K562 (cell line): ENCODE results near the gene NMNAT3. TPM values are rescaled to one million over a fixed set of nuclear protein-coding genes. Genes with fewer than 3 reads are reported as not detected.

Experiments
- ATAC-seq: fragments of 200-7000 bp; cut with Tn5 transposase; 3 replicates; pipeline ENCODE4 v1.9.1; 2020; ENCODE audit warnings: moderate library complexity
- BruUV-seq: library from RNA; stranded (reverse); fragments of 400-500 nt; replicated peaks from 2 replicates; lab custom pipeline; 2021; lab: Mats Ljungman, UMichigan
- CTCF ChIA-PET: fragments of 300-600 bp; formaldehyde crosslinking; extraction: SDS; loops from one replicate; lab custom pipeline; 2021; ENCODE audit warnings: low intra/inter-chr PET ratio; lab: Yijun Ruan, JAX
- POLR2A ChIA-PET: fragments of 300-600, 350-650 bp; sonication (Branson Sonifier 250); formaldehyde crosslinking; extraction: SDS; loops from one replicate; lab custom pipeline; 2021; ENCODE audit warnings: antibody characterized with exemption, inconsistent platforms; lab: Yijun Ruan, JAX
- DNase-seq, 4 experiments: peaks; one replicate each; pipeline versions ENCODE4 v3.0.0 to v3.0.0-alpha.2; 2011 to 2018; ENCODE audit warnings: low spot score in 3 of 4, mixed read lengths in 3 of 4; ENCODE audit errors: extremely low read depth in 1 of 4
- FAIRE-seq: peaks from 2 replicates; lab custom pipeline; 2011; peaks lifted over from hg19 to GRCh38; lab: Jason Lieb, UNC
- H2AFZ ChIP-seq: 2 replicates; pipeline ENCODE4 v1.6.0; 2011; ENCODE audit warnings: low read depth, low read length, control low read depth, inconsistent platforms
- H3K27ac ChIP-seq: fragments of 200-600 bp; 3 replicates; pipeline ENCODE4 v1.8.0; 2011; ENCODE audit warnings: low read depth, mild to moderate bottlenecking, control low read depth, inconsistent platforms, low read length, moderate library complexity, mixed read lengths; ENCODE audit errors: extremely low read depth
- H3K27me3 ChIP-seq, 2 experiments: fragments of 300-600 bp in 1 of 2; 2 replicates in 1 of 2; 3 replicates in 1 of 2; pipeline versions ENCODE4 v1.6.0 to v1.8.0; 2011; ENCODE audit warnings: inconsistent platforms in 2 of 2, low read length in 2 of 2, mild to moderate bottlenecking in 1 of 2, mixed read lengths in 1 of 2, moderate library complexity in 1 of 2; ENCODE audit not compliant: control insufficient read depth in 2 of 2, insufficient read depth in 2 of 2
- H3K36me3 ChIP-seq: fragments of 300-600 bp; 3 replicates; pipeline ENCODE4 v1.8.0; 2011; ENCODE audit warnings: mild to moderate bottlenecking, low read length, inconsistent platforms; ENCODE audit not compliant: control insufficient read depth, insufficient read depth
- H3K4me1 ChIP-seq, 2 experiments: fragments of 200-600 bp in 1 of 2; replicated peaks in 1 of 2; 2 replicates in 1 of 2; 3 replicates in 1 of 2; pipeline versions ENCODE4 v1.5.1 to v1.8.0; 2011; ENCODE audit warnings: inconsistent platforms in 2 of 2, low read length in 2 of 2, mild to moderate bottlenecking in 1 of 2, mixed read lengths in 1 of 2, moderate library complexity in 1 of 2; ENCODE audit not compliant: control insufficient read depth in 2 of 2, insufficient read depth in 2 of 2
- H3K4me2 ChIP-seq: 2 replicates; pipeline ENCODE4 v1.6.1; 2011; ENCODE audit warnings: low read length, control low read depth, inconsistent platforms, mixed read lengths; ENCODE audit not compliant: insufficient read depth
- H3K4me3 ChIP-seq: fragments of 200-600 bp; sonication (generic), shearing (Covaris generic); 2 replicates; pipeline ENCODE4 v1.5.1; 2016; ENCODE audit warnings: control low read depth, inconsistent platforms
- H3K79me2 ChIP-seq: fragments of 200-600 bp; 3 replicates; pipeline ENCODE4 v1.8.0; 2011; ENCODE audit warnings: low read length, inconsistent platforms; ENCODE audit not compliant: control insufficient read depth, insufficient read depth
- H3K9ac ChIP-seq, 2 experiments: 2 replicates each; pipeline versions ENCODE4 v1.6.0 to v1.6.1; 2011; ENCODE audit warnings: low read depth in 2 of 2, low read length in 2 of 2, control low read depth in 1 of 2, inconsistent platforms in 1 of 2, mild to moderate bottlenecking in 1 of 2, mixed read lengths in 1 of 2; ENCODE audit not compliant: insufficient read depth in 1 of 2
- H3K9me1 ChIP-seq: one replicate; pipeline ENCODE4 v1.6.0; 2011; ENCODE audit warnings: inconsistent platforms, mild to moderate bottlenecking, low read length, moderate library complexity; ENCODE audit not compliant: control insufficient read depth, insufficient read depth
- H3K9me3 ChIP-seq: replicated peaks from 2 replicates; pipeline ENCODE4 v1.5.1; 2011; ENCODE audit warnings: low read depth, low read length, inconsistent platforms; ENCODE audit not compliant: control insufficient read depth, insufficient read depth
- H4K20me1 ChIP-seq: replicated peaks from 2 replicates; pipeline ENCODE4 v1.6.1; 2011; ENCODE audit warnings: low read length, inconsistent platforms, mixed read lengths; ENCODE audit not compliant: control insufficient read depth, insufficient read depth
- BHLHE40 ChIP-seq: IDR thresholded peaks from 2 replicates; pipeline ENCODE4 v1.6.1; 2011; ENCODE audit warnings: low read length, improper control_type of control experiment
- BRD9 ChIP-seq: fragments of 450-650 bp; IDR thresholded peaks from 2 replicates; pipeline ENCODE4 v1.6.1; 2018; ENCODE audit warnings: low read depth; ENCODE audit not compliant: partially characterized antibody
- C11orf30 ChIP-seq: fragments of 450-650 bp; IDR thresholded peaks from 2 replicates; pipeline ENCODE4 v1.6.1; 2016; ENCODE audit warnings: low read depth, mild to moderate bottlenecking
- CTBP1 ChIP-seq: fragments of 450-650 bp; IDR thresholded peaks from 2 replicates; pipeline ENCODE4 v1.6.1; 2016; ENCODE audit warnings: borderline replicate concordance
- HMG20A ChIP-seq: fragments of 450-650 bp; formaldehyde crosslinking; conservative IDR thresholded peaks from 2 replicates; pipeline ENCODE4 v1.4.0; 2020; ENCODE audit warnings: mild to moderate bottlenecking, mixed read lengths
- IRF9 ChIP-seq: fragments of 450-650 bp; IDR thresholded peaks from 2 replicates; pipeline ENCODE4 v1.6.1; 2016; ENCODE audit warnings: missing biosample characterization, missing genetic modification characterization
- NRF1 ChIP-seq, 2 experiments: fragments of 450-650 bp; IDR thresholded peaks in 1 of 2; conservative IDR thresholded peaks in 1 of 2; 2 replicates each; pipeline ENCODE4 v1.6.1; 2014; ENCODE audit warnings: mild to moderate bottlenecking in 2 of 2
- POLR2B ChIP-seq: fragments of 450-650 bp; IDR thresholded peaks from 2 replicates; pipeline ENCODE4 v1.6.1; 2018; ENCODE audit warnings: low read depth; ENCODE audit not compliant: partially characterized antibody
- PTRF ChIP-seq: fragments of 450-650 bp; IDR thresholded peaks from 2 replicates; pipeline ENCODE4 v1.6.1; 2016; ENCODE audit warnings: mild to moderate bottlenecking, missing genetic modification characterization, missing compliant biosample characterization
- SREBF1 ChIP-seq: fragments of 150-350 bp; IDR thresholded peaks from 2 replicates; pipeline ENCODE4 v1.6.1; 2014; ENCODE audit warnings: antibody characterized with exemption, low read depth, low read length, borderline replicate concordance
- SRF ChIP-seq, 2 experiments: fragments of 250-450, 450-650 bp in 1 of 2; sonication (Bioruptor Pico) in 1 of 2; sonication (generic) in 1 of 2; formaldehyde crosslinking; IDR thresholded peaks; 2 replicates each; pipeline versions ENCODE4 v1.5.0 to v1.5.1; 2020 to 2022; ENCODE audit warnings: mild to moderate bottlenecking in 1 of 2, missing genetic modification reagents in 1 of 2
- SRSF1 ChIP-seq: fragments of 200-400 bp; formaldehyde crosslinking; IDR thresholded peaks from 2 replicates; pipeline ENCODE4 v1.6.1; 2017; ENCODE audit warnings: mild to moderate bottlenecking, low read depth, low read length, moderate library complexity
- TGIF2 ChIP-seq: sonication (generic); formaldehyde crosslinking; IDR thresholded peaks from 2 replicates; pipeline ENCODE4 v1.8.1; 2022; ENCODE audit warnings: mild to moderate bottlenecking, missing genetic modification reagents, moderate library complexity
- ZNF695 ChIP-seq: fragments of 450-650 bp; formaldehyde crosslinking; IDR thresholded peaks from 2 replicates; pipeline ENCODE4 v1.4.0; 2020; ENCODE audit warnings: mild to moderate bottlenecking, moderate library complexity
- ZNF830 ChIP-seq: fragments of 250-450 bp; sonication (Bioruptor Pico); IDR thresholded peaks from 2 replicates; pipeline ENCODE4 v1.5.0; 2021; ENCODE audit warnings: mild to moderate bottlenecking
- WGBS: fragments of 100-300 bp; shearing (Covaris generic); methylation state at CpG from one replicate; pipeline ENCODE4 v1.1.6; 2016; ENCODE audit warnings: low coverage, mixed read lengths; ENCODE audit not compliant: insufficient coverage; ENCODE audit errors: missing lambda C conversion rate; 5-methylcytosine and 5-hydroxymethylcytosine counted together
- in situ Hi-C: fragments of 300-500 bp; cut with MboI; formaldehyde crosslinking; loops from 4 replicates; pipeline ENCODE4 v1.15.0; 2018; ENCODE audit warnings: inconsistent platforms, mixed read lengths
- intact Hi-C: fragments of 100-400 bp; cut with micrococcal nuclease; formaldehyde crosslinking; loops from 2 replicates; pipeline ENCODE4 v1.14.2; 2022
- polyA plus RNA-seq, 8 experiments: library from polyadenylated mRNA; depleted of rRNA in 4 of 8; stranded (reverse) in 5 of 8; unstranded in 3 of 8; fragments of >200 nt; fragmentation: Nextera tagmentation in 2 of 8; fragmentation: Illumina TruSeq in 1 of 8; extraction: Ambion mirVana in 2 of 8; extraction: Trizol in 1 of 8; gene quantifications; 2 replicates each; pipeline versions ENCODE4 v1.2.1 to v1.2.3, GENCODE V29; 2011 to 2014; ENCODE audit warnings: inconsistent platforms in 1 of 8, missing spikeins in 1 of 8
- total RNA-seq, 7 experiments: library from RNA; depleted of rRNA in 6 of 7; stranded (reverse); fragments of >200 nt in 6 of 7; fragmentation: Illumina TruSeq in 2 of 7; extraction: Trizol in 2 of 7; gene quantifications; 2 replicates each; pipeline versions ENCODE4 v1.2.1 to v1.2.3, GENCODE V29; 2011 to 2021; ENCODE audit warnings: low replicate concordance in 1 of 7
- TF ChIP-seq, protein P1 (sequence below): fragments of 450-650 bp; formaldehyde crosslinking; IDR thresholded peaks from 2 replicates; pipeline ENCODE4 v1.4.0; 2020; ENCODE audit warnings: mild to moderate bottlenecking
- TF ChIP-seq, protein P2 (sequence below): sonication (generic); formaldehyde crosslinking; IDR thresholded peaks from 2 replicates; pipeline ENCODE4 v1.8.0; 2022; ENCODE audit warnings: mild to moderate bottlenecking, missing genetic modification reagents

The NMNAT3 gene
- total and polyA plus RNA-seq, 9 of the 15 experiments (the other 6 are each of a cell fraction or from before 2014, with no cell fraction given) = 2.3 to 12.5 (median 6.6) TPM

GRCh38 chr3:139577346-139577745 lies 100.4 kb downstream of the NMNAT3 start:
- no peaks in the 10 kb centered on the region for H3K79me2 ChIP-seq
- no peak overlapping the region for H3K4me3 ChIP-seq
- in situ Hi-C loops (no loop called here), intact Hi-C loops (no loop called here)
- no peak for FAIRE-seq
- no peak overlapping the region for H2AFZ ChIP-seq
- H3K4me1 ChIP-seq = no peaks in the 10 kb centered on the region
- H3K27me3 ChIP-seq = no peaks in the 10 kb centered on the region
- no peak overlapping the region for H3K9ac ChIP-seq
- no peak for DNase-seq
- POLR2A ChIA-PET = no interaction called here
- H3K4me2 ChIP-seq = no peak overlapping the region
- no peaks in the 10 kb centered on the region for H3K36me3 ChIP-seq
- no peaks in the 10 kb centered on the region for H3K9me3 ChIP-seq
- 3% methylated on average over 2 of the region's 2 CpGs for WGBS
- ATAC-seq = no peak
- CTCF ChIA-PET = no interaction called here
- no peaks in the 10 kb centered on the region for H4K20me1 ChIP-seq
- BruUV-seq = no TSS peak
- H3K27ac ChIP-seq = no peak overlapping the region
- no peaks in the 10 kb centered on the region for H3K9me1 ChIP-seq
- no peak for TF ChIP-seq HMG20A
- no peak for TF ChIP-seq SREBF1
- no peak for TF ChIP-seq CTBP1
- TF ChIP-seq, protein P1, sequence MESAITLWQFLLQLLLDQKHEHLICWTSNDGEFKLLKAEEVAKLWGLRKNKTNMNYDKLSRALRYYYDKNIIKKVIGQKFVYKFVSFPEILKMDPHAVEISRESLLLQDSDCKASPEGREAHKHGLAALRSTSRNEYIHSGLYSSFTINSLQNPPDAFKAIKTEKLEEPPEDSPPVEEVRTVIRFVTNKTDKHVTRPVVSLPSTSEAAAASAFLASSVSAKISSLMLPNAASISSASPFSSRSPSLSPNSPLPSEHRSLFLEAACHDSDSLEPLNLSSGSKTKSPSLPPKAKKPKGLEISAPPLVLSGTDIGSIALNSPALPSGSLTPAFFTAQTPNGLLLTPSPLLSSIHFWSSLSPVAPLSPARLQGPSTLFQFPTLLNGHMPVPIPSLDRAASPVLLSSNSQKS (CRISPR knock-in tag) = no peak
- TF ChIP-seq, protein P2, sequence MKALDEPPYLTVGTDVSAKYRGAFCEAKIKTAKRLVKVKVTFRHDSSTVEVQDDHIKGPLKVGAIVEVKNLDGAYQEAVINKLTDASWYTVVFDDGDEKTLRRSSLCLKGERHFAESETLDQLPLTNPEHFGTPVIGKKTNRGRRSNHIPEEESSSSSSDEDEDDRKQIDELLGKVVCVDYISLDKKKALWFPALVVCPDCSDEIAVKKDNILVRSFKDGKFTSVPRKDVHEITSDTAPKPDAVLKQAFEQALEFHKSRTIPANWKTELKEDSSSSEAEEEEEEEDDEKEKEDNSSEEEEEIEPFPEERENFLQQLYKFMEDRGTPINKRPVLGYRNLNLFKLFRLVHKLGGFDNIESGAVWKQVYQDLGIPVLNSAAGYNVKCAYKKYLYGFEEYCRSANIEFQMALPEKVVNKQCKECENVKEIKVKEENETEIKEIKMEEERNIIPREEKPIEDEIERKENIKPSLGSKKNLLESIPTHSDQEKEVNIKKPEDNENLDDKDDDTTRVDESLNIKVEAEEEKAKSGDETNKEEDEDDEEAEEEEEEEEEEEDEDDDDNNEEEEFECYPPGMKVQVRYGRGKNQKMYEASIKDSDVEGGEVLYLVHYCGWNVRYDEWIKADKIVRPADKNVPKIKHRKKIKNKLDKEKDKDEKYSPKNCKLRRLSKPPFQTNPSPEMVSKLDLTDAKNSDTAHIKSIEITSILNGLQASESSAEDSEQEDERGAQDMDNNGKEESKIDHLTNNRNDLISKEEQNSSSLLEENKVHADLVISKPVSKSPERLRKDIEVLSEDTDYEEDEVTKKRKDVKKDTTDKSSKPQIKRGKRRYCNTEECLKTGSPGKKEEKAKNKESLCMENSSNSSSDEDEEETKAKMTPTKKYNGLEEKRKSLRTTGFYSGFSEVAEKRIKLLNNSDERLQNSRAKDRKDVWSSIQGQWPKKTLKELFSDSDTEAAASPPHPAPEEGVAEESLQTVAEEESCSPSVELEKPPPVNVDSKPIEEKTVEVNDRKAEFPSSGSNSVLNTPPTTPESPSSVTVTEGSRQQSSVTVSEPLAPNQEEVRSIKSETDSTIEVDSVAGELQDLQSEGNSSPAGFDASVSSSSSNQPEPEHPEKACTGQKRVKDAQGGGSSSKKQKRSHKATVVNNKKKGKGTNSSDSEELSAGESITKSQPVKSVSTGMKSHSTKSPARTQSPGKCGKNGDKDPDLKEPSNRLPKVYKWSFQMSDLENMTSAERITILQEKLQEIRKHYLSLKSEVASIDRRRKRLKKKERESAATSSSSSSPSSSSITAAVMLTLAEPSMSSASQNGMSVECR (CRISPR knock-in tag) = no peak
- TF ChIP-seq BHLHE40 = no peak
- TF ChIP-seq POLR2B = no peak
- TF ChIP-seq TGIF2 (CRISPR knock-in tag) = no peak
- TF ChIP-seq ZNF830 (CRISPR knock-in tag) = no peak
- TF ChIP-seq SRSF1 = no peak
- TF ChIP-seq IRF9 = no peak
- no peak for TF ChIP-seq SRF (CRISPR knock-in tag; IDR thresholded peaks at IDR 0.05)
- TF ChIP-seq PTRF = no peak
- no peak for TF ChIP-seq ZNF695 (CRISPR knock-in tag)
- TF ChIP-seq BRD9 = no peak
- no peak for TF ChIP-seq C11orf30
- no peak for TF ChIP-seq NRF1 (conservative IDR thresholded peaks at IDR 0.05 in 1 of 2, IDR thresholded peaks at IDR 0.05 in 1 of 2)
